Skeletal muscle satellite cell (primary cell): Measurements from ENCODE around the gene ESRRA.

Source experiments
- H3K27me3 ChIP-seq: 2 replicates; pipeline ENCODE4 v1.7.0; 2013; ENCODE audit warnings: low read length; ENCODE audit not compliant: control insufficient read depth, insufficient read depth
- H3K36me3 ChIP-seq: 2 replicates; pipeline ENCODE4 v1.7.0; 2013; ENCODE audit warnings: mild to moderate bottlenecking, control low read depth, low read length; ENCODE audit not compliant: insufficient read depth
- H3K4me1 ChIP-seq: 2 replicates; pipeline ENCODE4 v1.7.0; 2013; ENCODE audit warnings: low read length; ENCODE audit not compliant: control insufficient read depth, insufficient read depth
- H3K4me2 ChIP-seq: 2 replicates; pipeline ENCODE4 v1.7.0; 2013; ENCODE audit warnings: mild to moderate bottlenecking, low read length
- H3K4me3 ChIP-seq: 2 replicates; pipeline ENCODE4 v1.7.0; 2013; ENCODE audit warnings: low read length
- H3K9ac ChIP-seq: 2 replicates; pipeline ENCODE4 v1.7.0; 2013; ENCODE audit warnings: mild to moderate bottlenecking, low read depth, low read length, moderate library complexity
- H3K9me3 ChIP-seq: replicated peaks from 2 replicates; pipeline ENCODE4 v1.7.0; 2013; ENCODE audit warnings: mild to moderate bottlenecking, control low read depth, low read length

Gene ESRRA

GRCh38 chr11:64331569-64332371 lies 26.4 kb downstream of the ESRRA start:
- peaks cover 23% of the 10 kb centered on the region for H3K4me1 ChIP-seq
- H3K9ac ChIP-seq, result no peak overlapping the region
- H3K4me2 ChIP-seq, result peak overlapping the region; percentile 20
- H3K36me3 ChIP-seq, result no peaks in the 10 kb centered on the region
- no peak overlapping the region for H3K4me3 ChIP-seq
- peaks cover 8% of the 10 kb centered on the region for H3K27me3 ChIP-seq
- no peaks in the 10 kb centered on the region for H3K9me3 ChIP-seq

GRCh38 chr11:64333556-64333955 lies 28.2 kb downstream of the ESRRA start:
- H3K4me1 ChIP-seq, result peaks cover 23% of the 10 kb centered on the region
- peaks cover 5% of the 10 kb centered on the region for H3K27me3 ChIP-seq
- no peak overlapping the region for H3K4me2 ChIP-seq
- H3K36me3 ChIP-seq, result no peaks in the 10 kb centered on the region
- no peaks in the 10 kb centered on the region for H3K9me3 ChIP-seq
- H3K4me3 ChIP-seq, result no peak overlapping the region
- no peak overlapping the region for H3K9ac ChIP-seq

DNA sequence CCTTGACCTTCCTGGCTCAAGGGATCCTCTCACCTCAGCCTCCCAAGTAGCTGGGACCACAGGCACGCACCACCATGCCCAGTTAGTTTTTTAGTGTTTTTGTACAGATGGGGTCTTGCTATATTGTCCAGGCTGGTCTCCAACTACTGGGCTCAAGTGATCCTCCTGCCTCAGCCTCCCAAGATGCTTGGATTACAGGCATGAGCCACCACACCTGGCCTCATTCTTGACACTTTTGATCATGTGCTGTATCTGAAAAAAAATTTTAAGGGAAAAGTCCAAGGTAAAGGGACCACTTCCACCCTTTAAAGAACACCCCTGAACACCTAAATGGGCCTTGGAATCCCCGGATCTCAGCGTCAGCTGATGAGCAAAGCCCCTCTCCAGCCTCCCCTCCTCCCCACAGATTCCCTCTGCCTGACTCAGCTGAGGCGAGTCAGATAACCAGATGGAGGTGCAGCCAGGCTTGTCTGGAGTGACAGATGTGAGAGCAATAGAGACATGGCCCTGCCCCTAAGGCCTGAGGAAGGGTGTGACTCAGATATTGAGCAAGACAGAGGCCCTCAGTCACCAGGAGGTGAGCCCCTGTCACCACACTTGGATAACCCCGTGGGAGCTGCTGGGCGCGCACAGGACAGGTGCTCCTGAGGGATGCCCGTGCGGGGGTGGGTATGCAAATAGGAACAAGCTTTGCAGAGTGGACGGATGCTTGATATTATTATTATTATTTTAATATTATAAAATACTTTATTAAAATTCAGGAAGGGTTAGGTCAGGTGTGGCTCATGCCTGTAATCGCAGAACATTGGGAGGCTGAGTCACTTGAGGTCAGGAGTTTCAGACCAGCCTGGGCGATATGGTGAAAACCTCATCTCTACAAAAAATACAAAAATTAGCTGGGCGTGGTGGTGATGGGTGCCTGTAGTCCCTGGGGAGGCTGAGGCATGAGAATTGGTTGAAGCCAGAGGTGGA lies 29.7 kb downstream of the ESRRA start:
- Histone ChIP-seq H3K36me3 (no peaks in the 10 kb centered on the region), H3K4me2 (no peak overlapping the region), H3K9ac (no peak overlapping the region), H3K4me3 (no peak overlapping the region), H3K27me3 (no peaks in the 10 kb centered on the region), H3K4me1 (peaks cover 23% of the 10 kb centered on the region), H3K9me3 (no peaks in the 10 kb centered on the region)

GRCh38 chr11:64337538-64338249 lies 32.4 kb downstream of the ESRRA start:
- Histone ChIP-seq H3K9me3 (no peaks in the 10 kb centered on the region), H3K4me3 (no peak overlapping the region), H3K36me3 (no peaks in the 10 kb centered on the region), H3K4me1 (peaks cover 18% of the 10 kb centered on the region), H3K9ac (no peak overlapping the region), H3K27me3 (no peaks in the 10 kb centered on the region), H3K4me2 (no peak overlapping the region)

- H3K36me3 ChIP-seq, result no peaks in the 10 kb centered on the region
- H3K27me3 ChIP-seq, result no peaks in the 10 kb centered on the region
- H3K9ac ChIP-seq, result no peak overlapping the region
- H3K4me2 ChIP-seq, result no peak overlapping the region
- peaks cover 18% of the 10 kb centered on the region for H3K4me1 ChIP-seq
- no peak overlapping the region for H3K4me3 ChIP-seq
- H3K9me3 ChIP-seq, result no peaks in the 10 kb centered on the region
These were observed 33.4 kb downstream of the ESRRA start for GRCh38 chr11:64338716-64339115.

GRCh38 chr11:64339286-64339685 lies 34.0 kb downstream of the ESRRA start:
- H3K4me3 ChIP-seq, result no peak overlapping the region
- H3K4me2 ChIP-seq, result no peak overlapping the region
- H3K4me1 ChIP-seq, result peaks cover 18% of the 10 kb centered on the region
- H3K9me3 ChIP-seq, result no peaks in the 10 kb centered on the region
- H3K27me3 ChIP-seq, result no peaks in the 10 kb centered on the region
- no peaks in the 10 kb centered on the region for H3K36me3 ChIP-seq
- no peak overlapping the region for H3K9ac ChIP-seq

DNA sequence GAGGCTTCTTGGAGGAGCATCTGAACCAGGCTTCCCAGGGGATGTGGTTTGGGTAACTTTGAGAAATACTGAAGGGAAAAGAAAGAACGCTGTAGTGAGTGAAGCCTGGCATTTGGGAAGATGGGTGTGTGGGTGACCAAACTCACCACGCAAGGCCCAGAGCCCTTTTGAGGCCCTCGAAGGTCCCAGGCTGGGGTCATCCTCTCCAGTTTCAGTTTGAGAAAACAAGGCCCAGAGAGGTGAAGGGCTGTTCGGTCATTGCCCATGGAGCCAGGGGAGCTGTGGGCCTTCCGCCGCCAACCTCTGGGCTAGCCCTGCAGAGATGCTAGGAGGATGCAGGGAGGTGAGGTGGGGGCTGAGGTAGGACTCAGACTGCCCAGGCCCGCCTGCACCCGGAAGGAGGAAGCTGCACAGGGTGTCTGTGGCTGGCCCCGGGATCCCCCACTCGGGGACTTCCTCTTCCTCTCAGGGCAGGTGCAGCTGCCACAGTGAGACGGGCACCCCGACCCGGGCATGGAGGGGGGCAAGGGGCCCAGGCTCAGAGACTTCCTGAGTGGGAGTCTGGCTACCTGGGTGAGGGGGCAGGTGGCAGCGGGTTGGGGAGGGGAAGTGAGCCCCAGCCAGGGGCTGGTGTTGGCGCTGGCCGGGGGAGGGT lies 34.6 kb downstream of the ESRRA start, which contains the start of gene CCDC88B:
Gene CCDC88B (plus strand): TSS at position 451 of the 655 bp plus-strand sequence. CDS start 63 bp downstream, at position 514.
- no peak within 1 kb of the TSS for H3K4me3 ChIP-seq
- H3K9ac ChIP-seq, result no peak within 1 kb of the TSS
- H3K4me1 ChIP-seq, result peaks cover 14% of the 10 kb centered on the region
- H3K4me2 ChIP-seq, result no peak within 1 kb of the TSS
- H3K36me3 ChIP-seq, result no peaks in the 10 kb centered on the region
- no peaks in the 10 kb centered on the region for H3K9me3 ChIP-seq
- H3K27me3 ChIP-seq, result no peaks in the 10 kb centered on the region

GRCh38 chr11:64340671-64341335 lies 35.5 kb downstream of the ESRRA start:
- Histone ChIP-seq H3K4me1 (peaks cover 6% of the 10 kb centered on the region), H3K9me3 (no peaks in the 10 kb centered on the region), H3K4me2 (no peak overlapping the region), H3K4me3 (no peak overlapping the region), H3K9ac (no peak overlapping the region), H3K27me3 (no peaks in the 10 kb centered on the region), H3K36me3 (no peaks in the 10 kb centered on the region)

DNA sequence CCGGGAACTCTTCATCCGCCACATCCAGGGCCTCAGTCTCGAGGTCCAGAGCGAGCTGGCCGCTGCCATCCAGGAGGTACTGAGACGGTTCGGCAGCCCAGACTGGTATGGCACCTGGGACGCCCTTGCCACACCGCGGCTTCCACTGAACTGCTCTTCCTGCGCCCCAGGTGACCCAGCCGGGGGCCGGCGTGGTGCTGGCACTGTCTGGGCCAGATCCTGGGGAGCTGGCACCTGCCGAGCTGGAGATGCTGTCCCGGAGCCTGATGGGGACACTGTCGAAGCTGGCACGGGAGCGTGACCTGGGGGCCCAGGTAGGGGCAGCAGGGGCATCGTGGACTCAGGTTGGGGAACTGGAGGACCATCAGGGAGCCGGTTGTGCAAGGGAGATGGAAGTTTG lies 36.1 kb downstream of the ESRRA start:
- H3K9ac ChIP-seq, result no peak overlapping the region
- no peaks in the 10 kb centered on the region for H3K9me3 ChIP-seq
- no peak overlapping the region for H3K4me2 ChIP-seq
- peaks cover 6% of the 10 kb centered on the region for H3K4me1 ChIP-seq
- H3K27me3 ChIP-seq, result no peaks in the 10 kb centered on the region
- no peaks in the 10 kb centered on the region for H3K36me3 ChIP-seq
- H3K4me3 ChIP-seq, result no peak overlapping the region

- Histone ChIP-seq H3K36me3 (no peaks in the 10 kb centered on the region), H3K27me3 (no peaks in the 10 kb centered on the region), H3K4me3 (peak overlapping the region; percentile 73), H3K9ac (peak overlapping the region; percentile 84), H3K4me2 (peak overlapping the region; percentile 91), H3K4me1 (peaks cover 6% of the 10 kb centered on the region), H3K9me3 (no peaks in the 10 kb centered on the region)
These were observed 36.8 kb downstream of the ESRRA start for GRCh38 chr11:64341851-64342791.
